Measurements from ENCODE around the gene MTAP. TPM values are rescaled to one million over a fixed set of nuclear protein-coding genes. Genes with fewer than 3 reads are reported as not detected.

MTAP gene
- polyA plus RNA-seq, 3 donors: 7.4 to 11.3 (median 7.8) TPM

GRCh38 chr9:21904776-21905175 lies 102.3 kb downstream of the MTAP start:
- intact Hi-C loops (cut with micrococcal nuclease): no loop called here
- no peak for DNase-seq
- no peak overlapping the region for H3K27ac ChIP-seq (ENCODE audit: low read depth in 1 of 2, low read length in 2 of 2)
- no peak overlapping the region for H3K4me2 ChIP-seq (replicated peaks; ENCODE audit: extremely low read depth, low read length, poor library complexity, severe bottlenecking)
- no peaks in the 10 kb centered on the region for H3K4me1 Mint-ChIP-seq
- H3K4me3 Mint-ChIP-seq: no peak overlapping the region
- H3K27me3 Mint-ChIP-seq (ENCODE audit: low read depth in 3 of 3): no peaks in the 10 kb centered on the region
- WGBS (ENCODE audit: insufficient coverage): 80% methylated on average over 1 of the region's 3 CpGs
- H3K9ac ChIP-seq (ENCODE audit: insufficient read depth, low read length, poor library complexity, severe bottlenecking): no peak overlapping the region
- H4K20me1 ChIP-seq (ENCODE audit: insufficient read depth, low read length): no peaks in the 10 kb centered on the region
- H3K36me3 Mint-ChIP-seq: peaks cover 0 to 2% of the 10 kb centered on the region in 2 donors
- no peaks in the 10 kb centered on the region for H3K4me1 ChIP-seq (ENCODE audit: control insufficient read depth in 1 of 2, insufficient read depth in 2 of 2, low read length in 2 of 2)
- H3K9me3 ChIP-seq (replicated peaks in 1 of 2; ENCODE audit: control insufficient read depth in 1 of 2, insufficient read depth in 1 of 2, low read length in 2 of 2): peaks cover 15 to 26% of the 10 kb centered on the region in 2 donors
- no peak for TF ChIP-seq CTCF (IDR thresholded peaks at IDR 0.05)
- no peak overlapping the region for H2AFZ ChIP-seq (ENCODE audit: insufficient read depth, low read depth, low read length, poor library complexity, severe bottlenecking)
- no peaks in the 10 kb centered on the region for H3K79me2 ChIP-seq (ENCODE audit: insufficient read depth, low read length)
- H3K4me3 ChIP-seq (replicated peaks in 1 of 3; ENCODE audit: low read depth in 2 of 3, low read length in 3 of 3): no peak overlapping the region
- H3K36me3 ChIP-seq (replicated peaks in 1 of 2; ENCODE audit: control insufficient read depth in 1 of 2, insufficient read depth in 2 of 2, low read length in 2 of 2): no peaks in the 10 kb centered on the region
- H3K27me3 ChIP-seq (ENCODE audit: control insufficient read depth in 2 of 2, insufficient read depth in 2 of 2, low read length in 2 of 2): no peaks in the 10 kb centered on the region
- peaks cover 14 to 31% (median 21%) of the 10 kb centered on the region in 7 donors for H3K9me3 Mint-ChIP-seq
- no peak overlapping the region for H3K27ac Mint-ChIP-seq

GRCh38 chr9:21906213-21906612 lies 103.8 kb downstream of the MTAP start:
- H3K4me3 Mint-ChIP-seq: no peak overlapping the region
- Histone ChIP-seq H3K4me3 (replicated peaks in 1 of 3; ENCODE audit: low read depth in 2 of 3, low read length in 3 of 3) (no peak overlapping the region), H3K79me2 (ENCODE audit: insufficient read depth, low read length) (no peaks in the 10 kb centered on the region), H3K27ac (ENCODE audit: low read depth in 1 of 2, low read length in 2 of 2) (no peak overlapping the region), H3K4me2 (replicated peaks; ENCODE audit: extremely low read depth, low read length, poor library complexity, severe bottlenecking) (no peak overlapping the region), H3K36me3 (replicated peaks in 1 of 2; ENCODE audit: control insufficient read depth in 1 of 2, insufficient read depth in 2 of 2, low read length in 2 of 2) (no peaks in the 10 kb centered on the region), H3K4me1 (ENCODE audit: control insufficient read depth in 1 of 2, insufficient read depth in 2 of 2, low read length in 2 of 2) (no peaks in the 10 kb centered on the region), H3K9ac (ENCODE audit: insufficient read depth, low read length, poor library complexity, severe bottlenecking) (no peak overlapping the region), H2AFZ (ENCODE audit: insufficient read depth, low read depth, low read length, poor library complexity, severe bottlenecking) (no peak overlapping the region), H3K9me3 (replicated peaks in 1 of 2; ENCODE audit: control insufficient read depth in 1 of 2, insufficient read depth in 1 of 2, low read length in 2 of 2) (peaks cover 15 to 21% of the 10 kb centered on the region in 2 donors), H3K27me3 (ENCODE audit: control insufficient read depth in 2 of 2, insufficient read depth in 2 of 2, low read length in 2 of 2) (no peaks in the 10 kb centered on the region), H4K20me1 (ENCODE audit: insufficient read depth, low read length) (no peaks in the 10 kb centered on the region)
- no peak for DNase-seq
- H3K27me3 Mint-ChIP-seq (ENCODE audit: low read depth in 3 of 3): no peaks in the 10 kb centered on the region
- 100% methylated on average over 2 of the region's 4 CpGs for WGBS (ENCODE audit: insufficient coverage)
- H3K9me3 Mint-ChIP-seq: peaks cover 9 to 23% (median 20%) of the 10 kb centered on the region in 7 donors
- peaks cover 2 to 6% of the 10 kb centered on the region in 2 donors for H3K36me3 Mint-ChIP-seq
- intact Hi-C loops (cut with micrococcal nuclease): no loop called here
- TF ChIP-seq CTCF (IDR thresholded peaks at IDR 0.05): no peak
- no peaks in the 10 kb centered on the region for H3K4me1 Mint-ChIP-seq
- H3K27ac Mint-ChIP-seq: peak overlapping the region in 1 of 7 donors; percentile 25
